WTC11 (cell line): Measurements from ENCODE around the gene LAD1. TPM values are rescaled to one million over a fixed set of nuclear protein-coding genes. Genes with fewer than 3 reads are reported as not detected.

Experiments
- ATAC-seq: fragments of 200-7000 bp; cut with Tn5 transposase; 2 replicates; pipeline ENCODE4 v1.10.0; 2021; ENCODE audit warnings: mild to moderate bottlenecking, moderate library complexity
- CTCF ChIA-PET: fragments of 300-600 bp; sonication (Branson Sonifier 250); formaldehyde crosslinking; loops from one replicate; lab custom pipeline; 2021; ENCODE audit warnings: antibody characterized with exemption; lab: Charles Lee
- POLR2A ChIA-PET: fragments of 350-600 bp; sonication (Branson Sonifier 250); formaldehyde crosslinking; loops from one replicate; lab custom pipeline; 2021; ENCODE audit warnings: antibody characterized with exemption; lab: Charles Lee
- DNase-seq: peaks from one replicate; pipeline ENCODE4 v3.0.0; 2021; ENCODE audit warnings: low spot score
- H3K27ac Mint-ChIP-seq: 2 replicates; pipeline ENCODE4 v1.8.0; 2021; ENCODE audit warnings: mixed read lengths
- H3K27me3 Mint-ChIP-seq: 2 replicates; pipeline ENCODE4 v1.8.0; 2021; ENCODE audit warnings: low read depth, mild to moderate bottlenecking, moderate library complexity, mixed read lengths
- H3K36me3 Mint-ChIP-seq: 2 replicates; pipeline ENCODE4 v1.8.0; 2021; ENCODE audit warnings: mixed read lengths
- H3K4me1 Mint-ChIP-seq: 2 replicates; pipeline ENCODE4 v1.8.0; 2022; ENCODE audit warnings: mixed read lengths
- H3K4me3 Mint-ChIP-seq: 2 replicates; pipeline ENCODE4 v1.8.0; 2021; ENCODE audit warnings: mild to moderate bottlenecking, moderate library complexity, mixed read lengths
- H3K9me3 Mint-ChIP-seq: 2 replicates; pipeline ENCODE4 v1.8.0; 2021; ENCODE audit warnings: mixed read lengths
- AR ChIP-seq: fragments of 250-450 bp; sonication (Bioruptor Pico); IDR thresholded peaks from 2 replicates; pipeline ENCODE4 v1.9.0; 2021; ENCODE audit warnings: mild to moderate bottlenecking
- ARID4B ChIP-seq: sonication (generic); formaldehyde crosslinking; IDR thresholded peaks from 2 replicates; pipeline ENCODE4 v1.8.0; 2023; ENCODE audit warnings: missing genetic modification reagents, mild to moderate bottlenecking, borderline replicate concordance
- ATF1 ChIP-seq: sonication (generic); formaldehyde crosslinking; IDR thresholded peaks from 2 replicates; pipeline ENCODE4 v1.8.1; 2023; ENCODE audit warnings: mild to moderate bottlenecking, moderate library complexity, missing genetic modification reagents
- EMX1 ChIP-seq: fragments of 250-450 bp; sonication (Bioruptor Pico); IDR thresholded peaks from 2 replicates; pipeline ENCODE4 v1.8.0; 2021; ENCODE audit warnings: mild to moderate bottlenecking
- ESRRA ChIP-seq: sonication (generic); formaldehyde crosslinking; IDR thresholded peaks from 2 replicates; pipeline ENCODE4 v1.8.1; 2022; ENCODE audit warnings: mild to moderate bottlenecking, missing genetic modification reagents, borderline replicate concordance
- GRHL2 ChIP-seq: fragments of 250-450 bp; sonication (Bioruptor Pico); IDR thresholded peaks from 2 replicates; pipeline ENCODE4 v1.8.0; 2022; ENCODE audit warnings: mild to moderate bottlenecking, moderate library complexity; ENCODE audit not compliant: insufficient replicate concordance, severe bottlenecking
- HMGXB4 ChIP-seq: sonication (generic); formaldehyde crosslinking; IDR thresholded peaks from 2 replicates; pipeline ENCODE4 v1.8.1; 2023; ENCODE audit warnings: mild to moderate bottlenecking, moderate library complexity, missing genetic modification reagents
- IRF1 ChIP-seq: sonication (generic); formaldehyde crosslinking; IDR thresholded peaks from 2 replicates; pipeline ENCODE4 v1.8.0; 2023; ENCODE audit warnings: missing genetic modification reagents
- MAX ChIP-seq: sonication (generic); formaldehyde crosslinking; IDR thresholded peaks from 2 replicates; pipeline ENCODE4 v1.8.0; 2022; ENCODE audit warnings: mild to moderate bottlenecking, missing genetic modification reagents
- NFYB ChIP-seq: sonication (generic); formaldehyde crosslinking; conservative IDR thresholded peaks from 2 replicates; pipeline ENCODE4 v1.8.0; 2022; ENCODE audit warnings: low read depth, missing genetic modification reagents
- RELA ChIP-seq: sonication (generic); formaldehyde crosslinking; IDR thresholded peaks from 2 replicates; pipeline ENCODE4 v1.8.1; 2022; ENCODE audit warnings: missing genetic modification reagents, mild to moderate bottlenecking, borderline replicate concordance
- SMAD4 ChIP-seq: sonication (generic); formaldehyde crosslinking; IDR thresholded peaks from 2 replicates; pipeline ENCODE4 v1.8.0; 2022; ENCODE audit warnings: mild to moderate bottlenecking, missing genetic modification reagents
- STAT6 ChIP-seq: sonication (generic); formaldehyde crosslinking; conservative IDR thresholded peaks from 2 replicates; pipeline ENCODE4 v1.8.1; 2023; ENCODE audit warnings: mild to moderate bottlenecking, low read depth, missing genetic modification reagents, moderate library complexity
- TEAD4 ChIP-seq: sonication (generic); formaldehyde crosslinking; IDR thresholded peaks from 2 replicates; pipeline ENCODE4 v1.8.0; 2022; ENCODE audit warnings: mild to moderate bottlenecking, missing genetic modification reagents
- ZMAT4 ChIP-seq: fragments of 250-450 bp; sonication (Bioruptor Pico); IDR thresholded peaks from 2 replicates; pipeline ENCODE4 v1.9.0; 2021; ENCODE audit warnings: mild to moderate bottlenecking
- ZNF121 ChIP-seq: sonication (generic); formaldehyde crosslinking; IDR thresholded peaks from 2 replicates; pipeline ENCODE4 v1.8.0; 2023; ENCODE audit warnings: missing genetic modification reagents
- ZNF219 ChIP-seq: sonication (generic); formaldehyde crosslinking; IDR thresholded peaks from 2 replicates; pipeline ENCODE4 v1.8.0; 2023; ENCODE audit warnings: missing genetic modification reagents, mild to moderate bottlenecking, borderline replicate concordance
- ZNF396 ChIP-seq: fragments of 250-450 bp; sonication (Bioruptor Pico); IDR thresholded peaks from 2 replicates; pipeline ENCODE4 v1.8.0; 2021; ENCODE audit warnings: mild to moderate bottlenecking, moderate library complexity, borderline replicate concordance
- ZNF416 ChIP-seq: fragments of 250-450 bp; sonication (Bioruptor Pico); IDR thresholded peaks from 2 replicates; pipeline ENCODE4 v1.9.0; 2021; ENCODE audit warnings: mild to moderate bottlenecking, inconsistent platforms
- ZNF512 ChIP-seq: sonication (generic); formaldehyde crosslinking; IDR thresholded peaks from 2 replicates; pipeline ENCODE4 v1.8.1; 2022; ENCODE audit warnings: missing genetic modification reagents, borderline replicate concordance
- total RNA-seq: library from RNA; stranded (reverse); gene quantifications from 3 replicates; pipeline ENCODE4 v1.2.3, GENCODE V29; 2021

LAD1 gene
- total RNA-seq, 1 experiment from 2014 or later, result 14.9 TPM

- ChIA-PET CTCF (interaction anchor here (0.5 to 8.3 kb wide), 75 partner anchors 9 to 551 kb away, joined by 3 to 264 read pairs (median 5); partner anchors contain the start of genes CSRP1, LAD1, LMOD1 and NAV1), POLR2A (interaction anchor here (0.6 to 1.3 kb wide), 5 partner anchors 9 to 33 kb away, joined by 3 to 17 read pairs (median 4); partner anchors contain the start of gene PHLDA3)
- DNase-seq (peak; percentile 83), ATAC-seq (peak; percentile 89)
- no peaks in the 10 kb centered on the region for H3K9me3 Mint-ChIP-seq
- no peaks in the 10 kb centered on the region for H3K36me3 Mint-ChIP-seq
- H3K27ac Mint-ChIP-seq, result no peak overlapping the region
- peaks cover 35% of the 10 kb centered on the region for H3K4me1 Mint-ChIP-seq
- peaks cover 3% of the 10 kb centered on the region; the same call in 1 of the 2 replicates for H3K27me3 Mint-ChIP-seq
- no peak overlapping the region for H3K4me3 Mint-ChIP-seq
- TF ChIP-seq ZNF121 (no peak), ZNF396 (CRISPR knock-in tag) (no peak), ZNF512 (CRISPR knock-in tag) (no peak), TEAD4 (peak; percentile 65), AR (CRISPR knock-in tag) (no peak), ESRRA (CRISPR knock-in tag) (no peak), ARID4B (CRISPR knock-in tag) (no peak), GRHL2 (CRISPR knock-in tag) (no peak), ZNF416 (no peak), NFYB (CRISPR knock-in tag) (no peak), STAT6 (CRISPR knock-in tag) (no peak), MAX (CRISPR knock-in tag) (peak; percentile 67), HMGXB4 (peak; percentile 50), ATF1 (no peak), ZMAT4 (CRISPR knock-in tag) (no peak), EMX1 (no peak), RELA (CRISPR knock-in tag) (no peak), ZNF219 (CRISPR knock-in tag) (no peak), SMAD4 (CRISPR knock-in tag) (no peak), IRF1 (no peak)
These were observed 49.1 kb upstream of the LAD1 start for GRCh38 chr1:201447903-201448871.
